HFFc6 (cell line): ENCODE results near the gene FKBP7. TPM values are rescaled to one million over a fixed set of nuclear protein-coding genes. Genes with fewer than 3 reads are reported as not detected.

Experiments
- DNase-seq: peaks from one replicate; pipeline ENCODE4 v3.0.0-alpha.2; 2018
- H3K27ac Mint-ChIP-seq: 2 replicates; pipeline ENCODE4 v1.8.0; 2020; ENCODE audit warnings: mild to moderate bottlenecking, mixed read lengths
- H3K27me3 Mint-ChIP-seq: 2 replicates; pipeline ENCODE4 v1.8.0; 2021; ENCODE audit warnings: mild to moderate bottlenecking, moderate library complexity, mixed read lengths; ENCODE audit not compliant: insufficient read depth
- H3K36me3 Mint-ChIP-seq: 2 replicates; pipeline ENCODE4 v1.8.0; 2021; ENCODE audit warnings: low read depth, mixed read lengths
- H3K4me1 Mint-ChIP-seq: 2 replicates; pipeline ENCODE4 v1.8.0; 2020; ENCODE audit warnings: low read depth, mixed read lengths
- H3K4me3 Mint-ChIP-seq: 2 replicates; pipeline ENCODE4 v1.8.0; 2020; ENCODE audit warnings: mild to moderate bottlenecking, moderate library complexity, mixed read lengths
- H3K9me3 Mint-ChIP-seq: 2 replicates; pipeline ENCODE4 v1.8.0; 2020; ENCODE audit warnings: mild to moderate bottlenecking, mixed read lengths
- total RNA-seq, 6 experiments: library from RNA; stranded (reverse); fragmentation: NEBNext Ultra II Directional; extraction: Animal tissue kit (Norgen Biotek cat#: 25700); gene quantifications; 2 replicates in 1 of 6; 3 replicates in 5 of 6; pipeline ENCODE4 v1.2.3, GENCODE V29; 2021
- TF ChIP-seq, protein P1 (sequence below): fragments of 200-600 bp; sonication (generic); IDR thresholded peaks from 2 replicates; pipeline ENCODE4 v1.5.0; 2021; ENCODE audit warnings: antibody characterized with exemption, mild to moderate bottlenecking

Gene FKBP7
- total RNA-seq, 6 experiments from 2014 or later, result 36.3 to 51.9 (median 43.7) TPM

DNA sequence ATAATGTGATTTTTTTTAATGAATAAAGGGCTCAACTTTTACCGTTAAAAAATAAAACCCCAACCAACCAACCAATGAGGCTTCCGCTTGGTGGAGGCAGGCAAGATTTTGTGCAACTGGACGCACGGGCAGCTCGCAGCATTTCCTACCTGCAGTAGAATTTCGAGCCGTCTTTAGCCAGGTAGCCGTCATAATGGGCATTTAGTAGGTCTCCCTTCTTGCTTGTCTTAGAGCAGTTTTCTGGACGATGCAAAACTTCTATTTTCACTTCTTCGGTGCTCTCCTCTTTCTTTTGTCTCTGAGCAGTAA, 316 bp downstream of the FKBP7 start:
- TF ChIP-seq, protein P1, sequence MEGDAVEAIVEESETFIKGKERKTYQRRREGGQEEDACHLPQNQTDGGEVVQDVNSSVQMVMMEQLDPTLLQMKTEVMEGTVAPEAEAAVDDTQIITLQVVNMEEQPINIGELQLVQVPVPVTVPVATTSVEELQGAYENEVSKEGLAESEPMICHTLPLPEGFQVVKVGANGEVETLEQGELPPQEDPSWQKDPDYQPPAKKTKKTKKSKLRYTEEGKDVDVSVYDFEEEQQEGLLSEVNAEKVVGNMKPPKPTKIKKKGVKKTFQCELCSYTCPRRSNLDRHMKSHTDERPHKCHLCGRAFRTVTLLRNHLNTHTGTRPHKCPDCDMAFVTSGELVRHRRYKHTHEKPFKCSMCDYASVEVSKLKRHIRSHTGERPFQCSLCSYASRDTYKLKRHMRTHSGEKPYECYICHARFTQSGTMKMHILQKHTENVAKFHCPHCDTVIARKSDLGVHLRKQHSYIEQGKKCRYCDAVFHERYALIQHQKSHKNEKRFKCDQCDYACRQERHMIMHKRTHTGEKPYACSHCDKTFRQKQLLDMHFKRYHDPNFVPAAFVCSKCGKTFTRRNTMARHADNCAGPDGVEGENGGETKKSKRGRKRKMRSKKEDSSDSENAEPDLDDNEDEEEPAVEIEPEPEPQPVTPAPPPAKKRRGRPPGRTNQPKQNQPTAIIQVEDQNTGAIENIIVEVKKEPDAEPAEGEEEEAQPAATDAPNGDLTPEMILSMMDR, result no peak
- peak overlapping the region; percentile 99 for H3K27ac Mint-ChIP-seq
- peaks cover 10% of the 10 kb centered on the region for H3K36me3 Mint-ChIP-seq
- H3K4me1 Mint-ChIP-seq, result peaks cover 63% of the 10 kb centered on the region
- H3K27me3 Mint-ChIP-seq, result peaks cover 1% of the 10 kb centered on the region; the same call in 1 of the 2 replicates
- no peaks in the 10 kb centered on the region for H3K9me3 Mint-ChIP-seq
- DNase-seq, result no peak
- peak overlapping the region; percentile 96 for H3K4me3 Mint-ChIP-seq

DNA sequence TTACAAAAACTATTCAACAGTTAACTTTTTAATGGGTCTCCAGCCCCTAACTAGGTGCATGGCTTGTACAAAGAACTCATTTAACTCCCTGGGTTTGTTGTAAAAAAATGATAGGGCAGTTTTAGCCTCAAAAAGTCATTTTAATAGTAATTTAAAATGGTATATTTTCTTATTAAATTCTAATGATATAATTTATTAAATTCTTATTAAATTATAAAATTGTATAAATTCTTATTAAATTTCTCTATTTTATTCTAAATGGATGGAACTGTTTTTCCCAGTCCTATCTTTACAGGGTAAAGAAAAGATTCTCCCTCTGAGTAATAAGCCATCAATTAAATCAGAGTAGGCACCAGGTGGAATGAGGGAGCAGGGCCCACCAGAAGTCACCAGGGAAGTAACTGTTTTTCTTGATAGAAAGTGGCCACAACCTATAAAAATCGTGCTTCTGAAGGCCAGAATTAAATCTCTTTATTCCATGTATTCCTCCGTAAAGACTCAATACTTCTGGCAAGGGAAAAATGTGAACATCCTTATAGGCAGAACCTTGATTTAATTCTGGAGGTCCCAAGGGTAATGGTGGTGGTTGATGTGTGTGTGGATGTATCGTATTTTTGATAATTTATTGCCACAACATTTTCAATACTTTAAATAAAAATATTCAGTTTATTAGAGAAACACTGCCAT, 814 bp downstream of the FKBP7 start:
- H3K27ac Mint-ChIP-seq, result peak overlapping the region; percentile 99
- peak overlapping the region; percentile 96 for H3K4me3 Mint-ChIP-seq
- no peaks in the 10 kb centered on the region for H3K9me3 Mint-ChIP-seq
- DNase-seq, result no peak
- H3K27me3 Mint-ChIP-seq, result peaks cover 1% of the 10 kb centered on the region; the same call in 1 of the 2 replicates
- TF ChIP-seq, protein P1, result no peak
- H3K36me3 Mint-ChIP-seq, result peaks cover 10% of the 10 kb centered on the region
- H3K4me1 Mint-ChIP-seq, result peaks cover 59% of the 10 kb centered on the region

DNA sequence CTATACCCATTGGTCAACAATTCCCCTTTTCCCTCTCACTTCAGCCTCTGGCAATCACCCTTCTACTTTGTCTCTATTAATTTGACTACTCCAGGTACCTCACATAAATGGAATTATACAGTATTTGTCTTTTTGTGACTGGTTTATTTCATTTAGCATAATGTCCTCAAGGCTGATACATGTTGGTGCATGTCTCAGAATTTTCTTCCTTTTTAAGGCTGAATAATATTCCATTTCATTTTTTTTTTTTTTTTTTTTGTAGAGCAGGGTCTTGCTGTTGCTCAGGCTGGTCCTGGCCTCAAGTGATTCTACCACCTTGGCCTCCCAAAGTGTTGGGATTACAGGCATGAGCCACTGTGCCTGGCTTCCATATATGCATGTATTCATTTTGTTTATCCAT, 1.9 kb downstream of the FKBP7 start:
- Mint-ChIP-seq H3K27ac (no peak overlapping the region), H3K27me3 (peaks cover 1% of the 10 kb centered on the region; the same call in 1 of the 2 replicates), H3K9me3 (no peaks in the 10 kb centered on the region), H3K36me3 (peaks cover 10% of the 10 kb centered on the region), H3K4me3 (peak overlapping the region; percentile 96; the same call in 1 of the 2 replicates), H3K4me1 (peaks cover 47% of the 10 kb centered on the region)
- TF ChIP-seq, protein P1, result no peak
- DNase-seq, result no peak

DNA sequence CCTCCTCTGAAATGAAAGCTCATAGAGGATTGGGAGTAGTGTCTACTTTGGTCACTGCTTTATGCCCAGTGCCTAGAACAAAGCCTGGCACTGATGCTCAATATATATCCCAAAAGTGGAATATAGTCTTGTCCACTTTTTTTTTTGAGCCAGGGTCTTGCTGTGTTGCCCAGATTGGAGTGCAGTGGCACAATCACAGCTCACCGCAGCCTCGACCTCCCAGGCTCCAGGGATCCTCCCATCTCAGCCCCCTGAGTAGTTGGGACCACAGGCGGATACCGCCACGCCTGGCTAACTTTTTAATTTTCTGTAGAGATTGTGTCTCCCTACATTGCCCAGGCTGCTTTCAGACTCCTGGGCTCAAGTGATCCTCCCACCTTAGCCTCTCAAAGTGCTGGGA, 3.8 kb downstream of the FKBP7 start:
- no peaks in the 10 kb centered on the region for H3K9me3 Mint-ChIP-seq

DNA sequence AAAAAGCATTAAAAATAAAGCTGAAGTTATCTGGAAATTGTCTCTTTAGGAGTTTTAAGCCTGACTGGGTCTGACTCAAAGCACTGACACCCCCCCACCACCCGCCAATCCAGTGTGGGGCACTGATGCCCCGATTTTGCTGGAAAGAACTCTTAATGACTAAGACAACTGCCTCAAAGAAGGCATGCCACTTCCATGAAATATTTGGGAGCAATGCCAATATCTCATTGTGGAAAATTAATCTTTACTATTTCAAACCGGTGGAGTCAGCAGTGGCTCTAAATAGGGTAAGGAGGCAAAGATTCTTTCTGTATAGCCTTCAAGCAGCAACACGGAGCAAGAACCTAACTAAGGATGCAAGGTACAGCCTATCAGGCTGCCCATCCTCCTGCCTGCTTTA, 4.5 kb downstream of the FKBP7 start:
- TF ChIP-seq, protein P1, result no peak
- Mint-ChIP-seq H3K27ac (no peak overlapping the region), H3K36me3 (peaks cover 10% of the 10 kb centered on the region), H3K4me3 (no peak overlapping the region), H3K27me3 (no peaks in the 10 kb centered on the region; the same call in 1 of the 2 replicates), H3K4me1 (peaks cover 33% of the 10 kb centered on the region), H3K9me3 (no peaks in the 10 kb centered on the region)
- no peak for DNase-seq

More for the DNA sequence above, 3.8 kb downstream of the FKBP7 start:
- H3K36me3 Mint-ChIP-seq, result peaks cover 10% of the 10 kb centered on the region
- TF ChIP-seq, protein P1, result no peak
- H3K27ac Mint-ChIP-seq, result no peak overlapping the region
- H3K4me1 Mint-ChIP-seq, result peaks cover 39% of the 10 kb centered on the region
- no peak overlapping the region for H3K4me3 Mint-ChIP-seq
- peaks cover 1% of the 10 kb centered on the region; the same call in 1 of the 2 replicates for H3K27me3 Mint-ChIP-seq
- DNase-seq, result no peak
